Measurements from ENCODE around the gene YWHAG.

The YWHAG gene

DNA sequence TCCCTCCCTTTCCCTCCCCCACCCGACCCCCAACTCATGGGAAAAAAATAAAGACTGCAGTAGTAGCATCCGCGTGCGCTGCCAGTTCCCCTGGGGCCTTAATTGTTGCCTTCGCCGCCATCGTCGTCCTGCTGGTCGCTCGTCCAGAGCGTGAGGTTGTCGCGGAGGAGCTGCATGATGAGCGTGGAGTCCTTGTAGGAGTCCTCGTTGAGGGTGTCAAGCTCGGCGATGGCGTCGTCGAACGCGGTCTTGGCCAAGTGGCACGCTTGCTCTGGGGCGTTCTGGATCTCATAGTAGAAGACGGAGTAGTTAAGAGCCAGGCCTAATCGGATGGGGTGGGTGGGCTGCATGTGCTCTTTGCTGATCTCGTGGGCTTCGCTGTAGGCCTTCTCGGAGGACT is 29.3 kb downstream of the YWHAG start:
- ChIA-PET POLR2A (no interaction called here), CTCF (no interaction called here)
- no peak for DNase-seq (ENCODE audit: extremely low spot score)
- TF ChIP-seq BHLHE40 (IDR thresholded peaks at IDR 0.05; ENCODE audit: borderline replicate concordance) (no peak), HDGF (IDR thresholded peaks at IDR 0.05; ENCODE audit: borderline replicate concordance) (no peak), ARNT (IDR thresholded peaks at IDR 0.05) (no peak), CTBP1 (IDR thresholded peaks at IDR 0.05; ENCODE audit: borderline replicate concordance) (no peak), SUZ12 (IDR thresholded peaks at IDR 0.05) (no peak), LEF1 (IDR thresholded peaks at IDR 0.05; ENCODE audit: borderline replicate concordance) (no peak), SP1 (IDR thresholded peaks at IDR 0.05) (no peak), FOXK2 (IDR thresholded peaks at IDR 0.05) (no peak), ELF4 (IDR thresholded peaks at IDR 0.05) (no peak), L3MBTL2 (conservative IDR thresholded peaks at IDR 0.05) (no peak), FOXM1 (IDR thresholded peaks at IDR 0.05; ENCODE audit: borderline replicate concordance) (no peak), FOXA1 (IDR thresholded peaks at IDR 0.05) (no peak), ZNF384 (IDR thresholded peaks at IDR 0.05) (no peak), TARDBP (IDR thresholded peaks at IDR 0.05) (no peak), NFRKB (IDR thresholded peaks at IDR 0.05) (no peak)
- TF ChIP-seq, protein P1, sequence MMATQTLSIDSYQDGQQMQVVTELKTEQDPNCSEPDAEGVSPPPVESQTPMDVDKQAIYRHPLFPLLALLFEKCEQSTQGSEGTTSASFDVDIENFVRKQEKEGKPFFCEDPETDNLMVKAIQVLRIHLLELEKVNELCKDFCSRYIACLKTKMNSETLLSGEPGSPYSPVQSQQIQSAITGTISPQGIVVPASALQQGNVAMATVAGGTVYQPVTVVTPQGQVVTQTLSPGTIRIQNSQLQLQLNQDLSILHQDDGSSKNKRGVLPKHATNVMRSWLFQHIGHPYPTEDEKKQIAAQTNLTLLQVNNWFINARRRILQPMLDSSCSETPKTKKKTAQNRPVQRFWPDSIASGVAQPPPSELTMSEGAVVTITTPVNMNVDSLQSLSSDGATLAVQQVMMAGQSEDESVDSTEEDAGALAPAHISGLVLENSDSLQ (IDR thresholded peaks at IDR 0.05): no peak

GRCh38 chr7:76328389-76328788 is 30.4 kb downstream of the YWHAG start:
- ChIA-PET CTCF (no interaction called here), POLR2A (interaction anchor here (2.4 kb wide), 1 partner anchor 10 kb away, joined by 13 read pairs; no protein-coding TSS in a partner anchor)
- no peak for TF ChIP-seq LEF1 (IDR thresholded peaks at IDR 0.05; ENCODE audit: borderline replicate concordance)
- no peak for TF ChIP-seq FOXK2 (IDR thresholded peaks at IDR 0.05)
- DNase-seq (ENCODE audit: extremely low spot score): no peak

DNA sequence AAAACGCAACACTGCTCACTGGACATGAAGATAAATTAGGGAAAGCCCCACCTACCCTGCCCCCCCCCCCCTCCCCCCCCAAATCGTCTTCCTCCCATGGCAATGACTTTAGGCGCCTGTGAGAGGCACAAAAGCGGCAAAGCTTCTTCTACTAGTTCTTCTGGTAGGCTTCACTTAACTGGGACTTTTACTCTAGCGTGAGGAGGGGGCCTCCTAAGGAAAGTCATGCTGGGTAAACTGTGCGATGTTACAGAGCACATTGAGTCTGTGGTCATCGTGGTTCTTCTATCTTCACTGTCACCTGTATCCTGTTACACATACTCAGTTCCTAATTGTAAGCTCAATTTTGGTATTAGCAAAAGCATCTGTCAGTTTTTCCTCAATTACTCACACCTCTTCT is 31.2 kb downstream of the YWHAG start:
- POLR2A ChIA-PET: interaction anchor here (1.1 to 2.4 kb wide), 2 partner anchors 9 to 11 kb away, joined by 3 to 13 read pairs; no protein-coding TSS in a partner anchor
- no peak for TF ChIP-seq TARDBP (IDR thresholded peaks at IDR 0.05)
- TF ChIP-seq ARNT (IDR thresholded peaks at IDR 0.05): no peak
- no peak for TF ChIP-seq LEF1 (IDR thresholded peaks at IDR 0.05; ENCODE audit: borderline replicate concordance)
- no peak for TF ChIP-seq FOXM1 (IDR thresholded peaks at IDR 0.05; ENCODE audit: borderline replicate concordance)
- TF ChIP-seq, protein P1 (IDR thresholded peaks at IDR 0.05): no peak
- no peak for TF ChIP-seq FOXK2 (IDR thresholded peaks at IDR 0.05)
- no peak for TF ChIP-seq BHLHE40 (IDR thresholded peaks at IDR 0.05; ENCODE audit: borderline replicate concordance)
- CTCF ChIA-PET: interaction anchor here (0.6 to 1.0 kb wide), 3 partner anchors 11 to 36 kb away, joined by 3 to 6 read pairs (median 3); no protein-coding TSS in a partner anchor
- DNase-seq (ENCODE audit: extremely low spot score): no peak

DNA sequence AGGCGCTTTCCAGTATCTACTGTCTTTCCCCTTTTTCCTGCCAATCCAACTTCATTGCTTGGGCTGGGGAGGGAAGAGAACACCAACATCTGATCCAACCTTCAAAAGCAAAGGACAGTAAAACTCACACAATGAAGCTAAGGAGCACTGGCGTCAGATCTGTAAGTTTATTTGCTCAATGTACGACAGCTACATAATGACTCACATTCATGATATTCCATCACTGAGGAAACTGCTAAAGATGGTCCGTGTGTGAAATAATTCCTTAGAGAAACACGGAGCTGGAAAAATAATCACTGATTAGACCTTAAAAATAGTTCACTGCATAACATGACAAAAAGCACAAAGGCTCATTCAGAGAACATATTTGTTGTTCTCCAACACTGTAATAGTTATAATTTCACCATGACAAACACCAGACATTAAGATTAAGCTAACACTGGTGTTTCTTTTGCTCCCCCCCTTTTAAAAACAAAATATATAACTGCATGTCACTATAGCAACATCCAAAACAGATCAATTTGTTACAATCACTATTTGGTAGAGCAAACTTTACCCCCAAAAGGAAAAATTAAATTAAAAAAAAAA is 32.1 kb downstream of the YWHAG start:
- CTCF ChIA-PET: interaction anchor here (0.5 kb wide), 1 partner anchor 126 kb away, joined by 3 read pairs; no protein-coding TSS in a partner anchor
- TF ChIP-seq HDGF (IDR thresholded peaks at IDR 0.05; ENCODE audit: borderline replicate concordance) (no peak), ZNF384 (IDR thresholded peaks at IDR 0.05) (no peak), NFRKB (IDR thresholded peaks at IDR 0.05) (no peak)

GRCh38 chr7:76325811-76326210 is 33.0 kb downstream of the YWHAG start:
- no peak for TF ChIP-seq HDGF (IDR thresholded peaks at IDR 0.05; ENCODE audit: borderline replicate concordance)
- no peak for TF ChIP-seq SP1 (IDR thresholded peaks at IDR 0.05)
- no peak for TF ChIP-seq FOXM1 (IDR thresholded peaks at IDR 0.05; ENCODE audit: borderline replicate concordance)
- TF ChIP-seq CTBP1 (IDR thresholded peaks at IDR 0.05; ENCODE audit: borderline replicate concordance): no peak
- TF ChIP-seq LEF1 (IDR thresholded peaks at IDR 0.05; ENCODE audit: borderline replicate concordance): no peak
- no peak for TF ChIP-seq BHLHE40 (IDR thresholded peaks at IDR 0.05; ENCODE audit: borderline replicate concordance)
- TF ChIP-seq SUZ12 (IDR thresholded peaks at IDR 0.05): no peak
- TF ChIP-seq, protein P1 (IDR thresholded peaks at IDR 0.05): no peak
- no peak for TF ChIP-seq ZNF384 (IDR thresholded peaks at IDR 0.05)
- no peak for TF ChIP-seq FOXK2 (IDR thresholded peaks at IDR 0.05)
- no peak for TF ChIP-seq ELF4 (IDR thresholded peaks at IDR 0.05)
- DNase-seq (ENCODE audit: extremely low spot score): no peak
- ChIA-PET POLR2A (no interaction called here), CTCF (no interaction called here)

More for the DNA sequence above, 32.1 kb downstream of the YWHAG start:
- DNase-seq (ENCODE audit: extremely low spot score): no peak
- POLR2A ChIA-PET: interaction anchor here (1.1 to 2.4 kb wide), 2 partner anchors 8 to 10 kb away, joined by 3 to 13 read pairs; no protein-coding TSS in a partner anchor

DNA sequence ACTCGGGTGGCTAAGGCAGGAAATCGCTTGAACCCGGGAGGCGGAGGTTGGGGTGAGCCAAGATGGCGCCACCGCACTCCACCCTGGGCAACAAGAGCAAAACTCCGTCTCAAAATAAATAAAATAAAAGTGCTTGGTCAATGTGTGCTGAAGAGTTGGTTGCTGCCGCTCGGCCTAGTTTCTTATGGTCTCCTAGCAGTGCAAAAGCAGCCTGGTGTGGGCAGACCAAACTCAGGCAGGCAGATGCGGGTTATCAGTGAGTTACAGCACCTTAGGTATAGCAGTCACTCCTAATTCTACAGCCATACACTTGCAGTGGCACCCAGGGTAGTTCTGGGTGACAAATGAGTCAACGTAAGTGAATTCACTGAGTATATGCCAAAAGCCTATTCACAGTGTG is 33.7 kb downstream of the YWHAG start:
- ChIA-PET CTCF (no interaction called here), POLR2A (no interaction called here)
- TF ChIP-seq NFRKB (IDR thresholded peaks at IDR 0.05): no peak
- no peak for TF ChIP-seq CTBP1 (IDR thresholded peaks at IDR 0.05; ENCODE audit: borderline replicate concordance)
- TF ChIP-seq L3MBTL2 (conservative IDR thresholded peaks at IDR 0.05): no peak
- no peak for TF ChIP-seq LEF1 (IDR thresholded peaks at IDR 0.05; ENCODE audit: borderline replicate concordance)
- TF ChIP-seq HDGF (IDR thresholded peaks at IDR 0.05; ENCODE audit: borderline replicate concordance): no peak
- no peak for TF ChIP-seq ZNF384 (IDR thresholded peaks at IDR 0.05)
- TF ChIP-seq ARNT (IDR thresholded peaks at IDR 0.05): no peak

More for the DNA sequence above, 33.7 kb downstream of the YWHAG start:
- no peak for DNase-seq (ENCODE audit: extremely low spot score)
